HCT116 (cell line): ENCODE data around the gene WDR31. TPM values are rescaled to one million over a fixed set of nuclear protein-coding genes. Genes with fewer than 3 reads are reported as not detected.
A peak's percentile ranks its signal among the peaks of the same experiment; 100 is the strongest.

Experiments
- ATAC-seq: fragments of 200-7000 bp; cut with Tn5 transposase; 2 replicates; pipeline ENCODE4 v1.9.1; 2020; ENCODE audit warnings: mild to moderate bottlenecking, moderate library complexity
- BruUV-seq: library from RNA; stranded (reverse); fragments of 400-500 nt; replicated peaks from 2 replicates; lab custom pipeline; 2021; lab: Mats Ljungman, UMichigan
- CTCF ChIA-PET: fragments of 300-600 bp; sonication (Branson Sonifier 250); formaldehyde crosslinking; loops from one replicate; lab custom pipeline; 2021; ENCODE audit warnings: antibody characterized with exemption; lab: Charles Lee
- POLR2A ChIA-PET: fragments of 300-600, 350-600 bp; sonication (Branson Sonifier 250); formaldehyde crosslinking; loops from one replicate; lab custom pipeline; 2021; ENCODE audit warnings: antibody characterized with exemption; lab: Charles Lee
- RAD21 ChIA-PET, 2 experiments: fragments of 300-600 bp; sonication (Branson Sonifier 250); formaldehyde crosslinking; loops; one replicate each; lab custom pipeline; 2023; ENCODE audit warnings: low total read pairs in 2 of 2; ENCODE audit not compliant: uncharacterized antibody in 2 of 2, unreplicated experiment in 2 of 2, low non-redundant PET in 1 of 2; lab: Charles Lee
- DNase-seq: peaks from one replicate; pipeline ENCODE4 v3.0.0-alpha.2; 2010; ENCODE audit warnings: low read depth, low spot score
- H2AFZ ChIP-seq: fragments of 200-600 bp; shearing (Covaris generic), sonication (generic); 2 replicates; pipeline ENCODE4 v1.6.1; 2017; ENCODE audit warnings: low read depth, mixed run types, mixed read lengths, antibody characterized with exemption, low read length; ENCODE audit not compliant: poor library complexity, severe bottlenecking
- H3K27ac ChIP-seq: 2 replicates; pipeline ENCODE4 v1.5.1; 2012; ENCODE audit warnings: low read depth, low read length
- H3K27me3 ChIP-seq: fragments of 200-600 bp; sonication (generic); 2 replicates; pipeline ENCODE4 v1.6.1; 2016; ENCODE audit warnings: mixed run types, low read length, mixed read lengths; ENCODE audit not compliant: insufficient read depth
- H3K36me3 ChIP-seq, 2 experiments: fragments of 200-500 bp in 1 of 2; fragments of 200-600 bp in 1 of 2; sonication (Bioruptor generic) in 1 of 2; sonication (generic) in 1 of 2; 2 replicates each; pipeline versions ENCODE4 v1.5.1 to v1.6.1; 2014 to 2016; ENCODE audit warnings: low read length in 2 of 2, inconsistent platforms in 1 of 2, mixed read lengths in 1 of 2, mixed run types in 1 of 2; ENCODE audit not compliant: insufficient read depth in 2 of 2, control insufficient read depth in 1 of 2
- H3K4me1 ChIP-seq, 2 experiments: fragments of 200-600 bp in 1 of 2; sonication (generic) in 1 of 2; 2 replicates each; pipeline versions ENCODE4 v1.5.1 to v1.6.1; 2012 to 2017; ENCODE audit warnings: low read length in 2 of 2, inconsistent platforms in 1 of 2, mild to moderate bottlenecking in 1 of 2, mixed read lengths in 1 of 2, mixed run types in 1 of 2, moderate library complexity in 1 of 2; ENCODE audit not compliant: insufficient read depth in 2 of 2, control insufficient read depth in 1 of 2
- H3K4me2 ChIP-seq: fragments of 200-600 bp; sonication (generic); 2 replicates; pipeline ENCODE4 v1.6.1; 2017; ENCODE audit warnings: mixed run types, low read length, mixed read lengths
- H3K4me3 ChIP-seq, 2 experiments: fragments of 200-600 bp in 1 of 2; sonication (generic) in 1 of 2; replicated peaks in 1 of 2; 2 replicates each; pipeline ENCODE4 v1.5.1; 2011 to 2016; ENCODE audit warnings: low read length in 2 of 2, control low read depth in 1 of 2, low read depth in 1 of 2, mild to moderate bottlenecking in 1 of 2, mixed read lengths in 1 of 2, mixed run types in 1 of 2
- H3K79me2 ChIP-seq: fragments of 200-600 bp; sonication (generic); 2 replicates; pipeline ENCODE4 v1.6.1; 2017; ENCODE audit warnings: mild to moderate bottlenecking, mixed run types, low read length, moderate library complexity, mixed read lengths; ENCODE audit not compliant: insufficient read depth
- H3K9ac ChIP-seq: fragments of 200-600 bp; sonication (generic); 2 replicates; pipeline ENCODE4 v1.6.1; 2016; ENCODE audit warnings: low read length, mixed read lengths
- H3K9me2 ChIP-seq: fragments of 200-600 bp; sonication (generic), shearing (Covaris generic); 2 replicates; pipeline ENCODE4 v1.6.1; 2017; ENCODE audit warnings: mixed run types, mild to moderate bottlenecking, moderate library complexity; ENCODE audit not compliant: insufficient read depth
- H3K9me3 ChIP-seq, 2 experiments: fragments of 200-500 bp in 1 of 2; fragments of 200-600 bp in 1 of 2; sonication (Bioruptor generic) in 1 of 2; sonication (generic) in 1 of 2; 2 replicates each; pipeline ENCODE4 v1.6.1; 2014 to 2017; ENCODE audit warnings: low read length in 2 of 2, mixed read lengths in 2 of 2, inconsistent platforms in 1 of 2, low read depth in 1 of 2, mild to moderate bottlenecking in 1 of 2, mixed run types in 1 of 2, moderate library complexity in 1 of 2; ENCODE audit not compliant: control insufficient read depth in 1 of 2, insufficient read depth in 1 of 2
- H4K20me1 ChIP-seq: fragments of 200-600 bp; sonication (generic), shearing (Covaris generic); 2 replicates; pipeline ENCODE4 v1.6.1; 2017; ENCODE audit warnings: mixed run types, mild to moderate bottlenecking, moderate library complexity; ENCODE audit not compliant: insufficient read depth
- CBX3 ChIP-seq: IDR thresholded peaks from 2 replicates; pipeline ENCODE4 v1.6.1; 2012; ENCODE audit warnings: low read depth
- EZH2 ChIP-seq: fragments of 200-600 bp; sonication (generic); IDR thresholded peaks from 2 replicates; pipeline ENCODE4 v1.6.1; 2017; ENCODE audit warnings: antibody characterized with exemption, mixed run types
- FOSL1 ChIP-seq: IDR thresholded peaks from 2 replicates; pipeline ENCODE4 v1.6.1; 2012; ENCODE audit warnings: low read depth
- JUND ChIP-seq: IDR thresholded peaks from 2 replicates; pipeline ENCODE4 v1.6.1; 2012
- POLR2AphosphoS5 ChIP-seq: IDR thresholded peaks from 2 replicates; pipeline ENCODE4 v1.6.1; 2011; ENCODE audit warnings: mild to moderate bottlenecking, low read depth, low read length, moderate library complexity
- SP1 ChIP-seq: IDR thresholded peaks from 2 replicates; pipeline ENCODE4 v1.6.1; 2012; ENCODE audit warnings: low read depth
- YY1 ChIP-seq: IDR thresholded peaks from 2 replicates; pipeline ENCODE4 v1.6.1; 2011; ENCODE audit warnings: low read length, low read depth, moderate library complexity, mild to moderate bottlenecking; ENCODE audit not compliant: insufficient replicate concordance; ENCODE audit errors: extremely low read depth
- ZFX ChIP-seq: fragments of 450-650 bp; IDR thresholded peaks from 2 replicates; pipeline ENCODE4 v1.6.1; 2017
- intact Hi-C: fragments of 100-400 bp; cut with micrococcal nuclease; formaldehyde crosslinking; loops from 2 replicates; pipeline ENCODE4 v1.10.0; 2022
- total RNA-seq: library from RNA; stranded (reverse); gene quantifications from one replicate; pipeline ENCODE4 v1.2.1, GENCODE V29; 2021; ENCODE audit not compliant: unreplicated experiment
- TF ChIP-seq, protein P1 (sequence below): IDR thresholded peaks from 2 replicates; pipeline ENCODE4 v1.6.1; 2012

The WDR31 gene
- total RNA-seq, 1 experiment from 2014 or later: 5.9 TPM

DNA sequence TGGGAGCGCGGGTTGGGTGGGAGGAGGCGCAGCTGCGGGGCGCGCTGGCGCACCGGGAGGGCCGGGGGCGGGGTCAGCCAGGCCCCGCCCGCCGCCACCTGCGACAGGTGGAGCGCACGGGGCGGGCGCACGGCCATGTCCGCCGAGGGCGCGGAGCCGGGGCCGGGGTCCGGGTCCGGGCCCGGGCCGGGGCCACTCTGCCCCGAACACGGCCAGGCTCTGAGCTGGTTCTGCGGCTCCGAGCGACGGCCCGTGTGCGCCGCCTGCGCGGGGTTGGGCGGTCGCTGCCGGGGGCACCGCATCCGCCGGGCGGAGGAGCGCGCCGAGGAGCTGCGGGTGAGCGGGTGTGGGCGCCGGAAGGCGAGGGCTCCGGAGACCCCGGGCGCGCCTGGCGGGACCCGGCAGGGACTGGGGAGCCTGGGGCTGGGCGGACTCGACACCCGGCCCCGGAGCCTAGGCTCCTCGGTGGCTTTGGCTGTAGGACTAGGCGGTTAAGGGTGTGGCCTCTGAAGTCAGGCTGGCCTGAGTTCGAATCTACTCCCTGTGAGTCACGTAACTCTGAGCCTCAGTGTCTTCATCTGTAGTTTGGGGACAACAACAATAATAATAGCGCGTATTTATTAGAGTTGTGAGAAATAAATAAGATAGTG, 9.5 kb upstream of the WDR31 start, which contains the start of gene BSPRY:
BSPRY (plus strand) TSS at position 97 of the 650 bp plus-strand sequence; CDS start at position 136, 39 bp downstream.
- intact Hi-C loops: no loop called here
- Histone ChIP-seq H3K79me2 (peaks cover 22% of the 10 kb centered on the region), H3K4me2 (peak within 1 kb of the TSS; percentile 98), H3K27me3 (no peaks in the 10 kb centered on the region), H4K20me1 (no peaks in the 10 kb centered on the region), H3K4me1 (peaks cover 3 to 34% of the 10 kb centered on the region in 2 experiments; a peak in 3 of 4 replicates), H3K36me3 (no peaks in the 10 kb centered on the region), H3K9me2 (no peaks in the 10 kb centered on the region), H2AFZ (peak within 1 kb of the TSS; percentile 99), H3K27ac (peak within 1 kb of the TSS; percentile 52; the same call in 1 of the 2 replicates), H3K9ac (peak within 1 kb of the TSS; percentile 71), H3K9me3 (no peaks in the 10 kb centered on the region), H3K4me3 (peak within 1 kb of the TSS; percentile 64 to 72)
- ChIA-PET POLR2A (interaction anchor here (1.8 kb wide), 1 partner anchor 9 kb away, joined by 13 read pairs; the partner anchor contains the start of gene WDR31), RAD21 (interaction anchor here in 1 of 2 experiments (0.5 to 0.6 kb wide), 2 partner anchors 27 to 749 kb away, joined by 3 to 6 read pairs; partner anchors contain the start of gene HDHD3), CTCF (no interaction called here)
- TF ChIP-seq ZFX (peak; percentile 31; the same call in 1 of the 2 replicates), YY1 (peak; percentile 82), FOSL1 (peak; percentile 31), POLR2AphosphoS5 (peak; percentile 82), CBX3 (peak; percentile 63; the same call in 1 of the 2 replicates), SP1 (no peak), EZH2 (no peak), JUND (peak; percentile 33; the same call in 1 of the 2 replicates)
- TF ChIP-seq, protein P1, sequence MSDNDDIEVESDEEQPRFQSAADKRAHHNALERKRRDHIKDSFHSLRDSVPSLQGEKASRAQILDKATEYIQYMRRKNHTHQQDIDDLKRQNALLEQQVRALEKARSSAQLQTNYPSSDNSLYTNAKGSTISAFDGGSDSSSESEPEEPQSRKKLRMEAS: peak; percentile 52; the same call in 1 of the 2 replicates
- DNase-seq: peak; percentile 18
- peak; percentile 94 for ATAC-seq
- BruUV-seq: no TSS peak
